Measurements from ENCODE around the gene NKAIN2.

Gene NKAIN2

GRCh38 chr6:124567401-124567800 is 763.7 kb downstream of the NKAIN2 start:
- DNase-seq (ENCODE audit: low read depth in 2 of 2), result no peak

- DNase-seq (ENCODE audit: low read depth in 2 of 2), result no peak
Observed at GRCh38 chr6:124573953-124574352, 770.3 kb downstream of the NKAIN2 start.

- DNase-seq (ENCODE audit: low read depth in 2 of 2), result no peak
Observed at GRCh38 chr6:124577734-124578281, 774.1 kb downstream of the NKAIN2 start.

- DNase-seq (ENCODE audit: low read depth in 2 of 2), result no peak
Observed at GRCh38 chr6:124590001-124590400, 786.3 kb downstream of the NKAIN2 start.

- DNase-seq (ENCODE audit: low read depth in 2 of 2), result no peak
Observed at GRCh38 chr6:124599656-124600055, 796.0 kb downstream of the NKAIN2 start.

GRCh38 chr6:124604719-124605118 is 801.1 kb downstream of the NKAIN2 start:
- DNase-seq (ENCODE audit: low read depth in 2 of 2), result no peak

- DNase-seq (ENCODE audit: low read depth in 2 of 2), result no peak
Observed at GRCh38 chr6:124607119-124607627, 803.5 kb downstream of the NKAIN2 start.

GRCh38 chr6:124613031-124613430 is 809.4 kb downstream of the NKAIN2 start:
- DNase-seq (ENCODE audit: low read depth in 2 of 2), result no peak

- no peak for DNase-seq (ENCODE audit: low read depth in 2 of 2)
Observed at GRCh38 chr6:124622351-124622750, 818.7 kb downstream of the NKAIN2 start.

GRCh38 chr6:124633655-124634054 is 830.0 kb downstream of the NKAIN2 start:
- DNase-seq (ENCODE audit: low read depth in 2 of 2), result no peak

GRCh38 chr6:124640432-124640831 is 836.8 kb downstream of the NKAIN2 start:
- DNase-seq (ENCODE audit: low read depth in 2 of 2), result no peak

GRCh38 chr6:124655866-124656265 is 852.2 kb downstream of the NKAIN2 start:
- DNase-seq (ENCODE audit: low read depth in 2 of 2), result no peak

GRCh38 chr6:124658053-124658452 is 854.4 kb downstream of the NKAIN2 start:
- DNase-seq (ENCODE audit: low read depth in 2 of 2), result no peak

GRCh38 chr6:124659427-124659826 is 855.8 kb downstream of the NKAIN2 start:
- DNase-seq (ENCODE audit: low read depth in 2 of 2), result no peak

GRCh38 chr6:124660185-124660584 is 856.5 kb downstream of the NKAIN2 start:
- no peak for DNase-seq (ENCODE audit: low read depth in 2 of 2)

GRCh38 chr6:124661097-124661661 is 857.5 kb downstream of the NKAIN2 start:
- DNase-seq (ENCODE audit: low read depth in 2 of 2), result no peak

GRCh38 chr6:124668028-124668427 is 864.4 kb downstream of the NKAIN2 start:
- no peak for DNase-seq (ENCODE audit: low read depth in 2 of 2)

- DNase-seq (ENCODE audit: low read depth in 2 of 2), result no peak
Observed at GRCh38 chr6:124669713-124670480, 866.2 kb downstream of the NKAIN2 start.

GRCh38 chr6:124670801-124671200 is 867.1 kb downstream of the NKAIN2 start:
- no peak for DNase-seq (ENCODE audit: low read depth in 2 of 2)

GRCh38 chr6:124671324-124671723 is 867.7 kb downstream of the NKAIN2 start:
- DNase-seq (ENCODE audit: low read depth in 2 of 2), result no peak

GRCh38 chr6:124674042-124674441 is 870.4 kb downstream of the NKAIN2 start:
- no peak for DNase-seq (ENCODE audit: low read depth in 2 of 2)

- DNase-seq (ENCODE audit: low read depth in 2 of 2), result no peak
Observed at GRCh38 chr6:124676033-124676432, 872.4 kb downstream of the NKAIN2 start.

GRCh38 chr6:124677874-124678273 is 874.2 kb downstream of the NKAIN2 start:
- DNase-seq (ENCODE audit: low read depth in 2 of 2), result no peak
